ENCODE results near the gene SLC28A3. TPM values are rescaled to one million over a fixed set of nuclear protein-coding genes. Genes with fewer than 3 reads are reported as not detected.

The SLC28A3 gene
- total and polyA plus RNA-seq, 2 donors (not counting 3 experiments of a cell fraction or from before 2014, with no cell fraction given): not detected

DNA sequence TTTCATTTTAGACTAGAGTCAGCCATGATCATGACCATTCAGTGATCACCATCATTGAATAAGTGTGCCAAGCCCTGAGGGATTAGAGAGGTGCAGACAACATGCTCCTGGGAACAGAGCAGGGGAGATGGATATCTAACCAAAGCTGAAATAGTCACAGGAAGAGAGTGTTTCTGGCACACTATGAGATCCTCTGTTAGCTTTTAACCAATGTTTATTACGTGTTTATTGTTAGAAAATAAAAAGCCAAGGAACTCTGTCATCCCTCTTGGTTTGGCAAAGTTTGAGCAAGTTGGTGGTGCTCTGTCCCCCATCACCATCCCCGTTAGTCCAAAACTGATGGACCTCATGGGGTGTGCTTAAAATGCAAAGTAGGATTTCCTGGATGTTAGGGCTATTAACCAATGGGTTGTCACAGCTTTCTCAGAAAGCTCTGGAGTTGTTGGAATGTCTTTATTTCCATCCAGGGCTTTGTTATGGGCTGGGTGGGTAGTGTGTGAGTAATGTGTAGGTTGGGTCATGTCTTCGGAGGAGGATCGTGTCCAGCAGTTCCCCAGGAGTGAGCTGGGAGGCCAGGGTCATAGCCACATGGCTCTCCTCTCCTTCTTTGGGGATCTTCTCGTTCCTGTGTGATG is 34.9 kb downstream of the SLC28A3 start:
- Histone ChIP-seq H3K9me1 (replicated peaks; ENCODE audit: control insufficient read depth, extremely low read depth, insufficient read depth, low read length) (no peaks in the 10 kb centered on the region), H3K27me3 (ENCODE audit: control insufficient read depth in 2 of 2, insufficient read depth in 2 of 2, low read length in 2 of 2) (no peaks in the 10 kb centered on the region), H3K9ac (replicated peaks; ENCODE audit: extremely low read depth, insufficient read depth, low read length) (no peak overlapping the region), H3K4me1 (ENCODE audit: control insufficient read depth, extremely low read depth, insufficient read depth, low read length) (peaks cover 7% of the 10 kb centered on the region), H4K20me1 (replicated peaks; ENCODE audit: control insufficient read depth, extremely low read depth, insufficient read depth, low read length) (no peaks in the 10 kb centered on the region), H3K36me3 (ENCODE audit: control insufficient read depth in 2 of 2, extremely low read depth in 1 of 2, insufficient read depth in 2 of 2, low read length in 2 of 2) (no peaks in the 10 kb centered on the region), H3K9me3 (replicated peaks; ENCODE audit: control insufficient read depth, insufficient read depth, low read length) (no peaks in the 10 kb centered on the region), H3K4me2 (ENCODE audit: insufficient read depth, low read length) (no peak overlapping the region), H2AFZ (ENCODE audit: low read depth, low read length) (no peak overlapping the region), H3K4me3 (replicated peaks in 1 of 3; ENCODE audit: insufficient read depth in 1 of 3, low read depth in 1 of 3, low read length in 3 of 3) (no peak overlapping the region), H3K27ac (ENCODE audit: insufficient read depth, low read depth, low read length) (no peak overlapping the region), H3K79me2 (ENCODE audit: control insufficient read depth, insufficient read depth, low read length) (no peaks in the 10 kb centered on the region)
- no TSS peak for BruUV-seq (replicated peaks)
- ChIA-PET POLR2A (no interaction called here), CTCF (interaction anchor here (1.2 to 1.9 kb wide), 3 partner anchors 10 to 21 kb away, joined by 3 to 9 read pairs (median 4); no protein-coding TSS in a partner anchor)
- intact Hi-C loops (cut with micrococcal nuclease) (no loop called here), dilution Hi-C loops (cut with MboI; ENCODE audit: extremely low pct_ligation_motif_present, low sequenced_read_pairs) (no loop called here)
- no peak for TF ChIP-seq GATA2 (IDR thresholded peaks at IDR 0.05; ENCODE audit: insufficient read depth, insufficient read length, low read depth, low read length)
- no peak for TF ChIP-seq EZH2 (IDR thresholded peaks at IDR 0.05; ENCODE audit: borderline replicate concordance, low read depth, low read length, severe bottlenecking)
- TF ChIP-seq MYC (IDR thresholded peaks at IDR 0.05; ENCODE audit: low read depth, low read length): no peak
- TF ChIP-seq, protein P1, sequence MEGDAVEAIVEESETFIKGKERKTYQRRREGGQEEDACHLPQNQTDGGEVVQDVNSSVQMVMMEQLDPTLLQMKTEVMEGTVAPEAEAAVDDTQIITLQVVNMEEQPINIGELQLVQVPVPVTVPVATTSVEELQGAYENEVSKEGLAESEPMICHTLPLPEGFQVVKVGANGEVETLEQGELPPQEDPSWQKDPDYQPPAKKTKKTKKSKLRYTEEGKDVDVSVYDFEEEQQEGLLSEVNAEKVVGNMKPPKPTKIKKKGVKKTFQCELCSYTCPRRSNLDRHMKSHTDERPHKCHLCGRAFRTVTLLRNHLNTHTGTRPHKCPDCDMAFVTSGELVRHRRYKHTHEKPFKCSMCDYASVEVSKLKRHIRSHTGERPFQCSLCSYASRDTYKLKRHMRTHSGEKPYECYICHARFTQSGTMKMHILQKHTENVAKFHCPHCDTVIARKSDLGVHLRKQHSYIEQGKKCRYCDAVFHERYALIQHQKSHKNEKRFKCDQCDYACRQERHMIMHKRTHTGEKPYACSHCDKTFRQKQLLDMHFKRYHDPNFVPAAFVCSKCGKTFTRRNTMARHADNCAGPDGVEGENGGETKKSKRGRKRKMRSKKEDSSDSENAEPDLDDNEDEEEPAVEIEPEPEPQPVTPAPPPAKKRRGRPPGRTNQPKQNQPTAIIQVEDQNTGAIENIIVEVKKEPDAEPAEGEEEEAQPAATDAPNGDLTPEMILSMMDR (IDR thresholded peaks at IDR 0.05; ENCODE audit: extremely low read depth in 1 of 2, insufficient read depth in 1 of 2, low read depth in 1 of 2, low read length in 2 of 2): no peak
- TF ChIP-seq, protein P2, sequence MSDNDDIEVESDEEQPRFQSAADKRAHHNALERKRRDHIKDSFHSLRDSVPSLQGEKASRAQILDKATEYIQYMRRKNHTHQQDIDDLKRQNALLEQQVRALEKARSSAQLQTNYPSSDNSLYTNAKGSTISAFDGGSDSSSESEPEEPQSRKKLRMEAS (IDR thresholded peaks at IDR 0.05; ENCODE audit: insufficient read depth, insufficient read length): no peak
- no peak for TF ChIP-seq POLR2AphosphoS5 (IDR thresholded peaks at IDR 0.05; ENCODE audit: insufficient read depth, low read depth, low read length)
- TF ChIP-seq FOS (IDR thresholded peaks at IDR 0.05; ENCODE audit: borderline replicate concordance, insufficient read depth, low read length): no peak
- no peak for TF ChIP-seq JUN (IDR thresholded peaks at IDR 0.05; ENCODE audit: borderline replicate concordance, insufficient read depth, insufficient read length, low read depth)
- TF ChIP-seq POLR2A (IDR thresholded peaks at IDR 0.05; ENCODE audit: low read depth, low read length): no peak
- no peak for DNase-seq (ENCODE audit: low read depth, low spot score)
- no peak for FAIRE-seq
